ENCODE data around the gene SGTA. TPM values are rescaled to one million over a fixed set of nuclear protein-coding genes. Genes with fewer than 3 reads are reported as not detected.

Gene SGTA
- total and polyA plus RNA-seq, 2 of the 13 experiments (the other 11 are each of a cell fraction or from before 2014, with no cell fraction given), result 43.9 to 47.4 TPM

GRCh38 chr19:2790557-2791271, 7.6 kb upstream of the SGTA start (continued):
- TF ChIP-seq ZNF281 (CRISPR knock-in tag; IDR thresholded peaks at IDR 0.05; ENCODE audit: borderline replicate concordance) (peak; percentile 22; the same call in 1 of the 2 replicates), RFX1 (IDR thresholded peaks at IDR 0.05) (no peak), ZNF276 (CRISPR knock-in tag; IDR thresholded peaks at IDR 0.05; ENCODE audit: low read depth) (no peak), GLI4 (CRISPR knock-in tag; IDR thresholded peaks at IDR 0.05; ENCODE audit: borderline replicate concordance) (no peak), ZNF431 (CRISPR knock-in tag; IDR thresholded peaks at IDR 0.05; ENCODE audit: borderline replicate concordance, low read depth) (no peak), PREB (CRISPR knock-in tag; IDR thresholded peaks at IDR 0.05) (no peak), ZNF552 (CRISPR knock-in tag; IDR thresholded peaks at IDR 0.05; ENCODE audit: borderline replicate concordance) (no peak), NFATC3 (CRISPR knock-in tag; IDR thresholded peaks at IDR 0.05) (no peak), BCL6 (CRISPR knock-in tag; IDR thresholded peaks at IDR 0.05) (peak; percentile 96), KIAA2018 (CRISPR knock-in tag; IDR thresholded peaks at IDR 0.05; ENCODE audit: borderline replicate concordance) (no peak), TFDP2 (CRISPR knock-in tag; IDR thresholded peaks at IDR 0.05) (peak; percentile 70; the same call in 1 of the 2 replicates)

Data from HepG2 (cell line).